Left lobe of liver (tissue), 2 donors: ENCODE results near the gene SPTB. TPM values are rescaled to one million over a fixed set of nuclear protein-coding genes. Genes with fewer than 3 reads are reported as not detected.
"Not testable (repeated sequence)": the region's sequence is repeated elsewhere in the genome, so short reads cannot be mapped to it uniquely, and the experiment has no call there.

Source experiments
- ATAC-seq: fragments of 200-7000 bp; cut with Tn5 transposase; one replicate; pipeline ENCODE4 v1.9.1; 2020; ENCODE audit warnings: mild to moderate bottlenecking, moderate library complexity
- DNase-seq: peaks from one replicate; pipeline ENCODE4 v3.0.0-alpha.2; 2020; ENCODE audit warnings: low spot score
- total RNA-seq: library from RNA; stranded (reverse); gene quantifications from one replicate; pipeline ENCODE4 v1.2.1, GENCODE V29; 2021
- donor health status: DM: no; HTN: no; CAD: no; lungs with moderate emphysema.
- donor health status: DM: no; HTN: yes; CAD: no.

Gene SPTB
- total RNA-seq, 1 donor from 2014 or later = 0.35 TPM

DNA sequence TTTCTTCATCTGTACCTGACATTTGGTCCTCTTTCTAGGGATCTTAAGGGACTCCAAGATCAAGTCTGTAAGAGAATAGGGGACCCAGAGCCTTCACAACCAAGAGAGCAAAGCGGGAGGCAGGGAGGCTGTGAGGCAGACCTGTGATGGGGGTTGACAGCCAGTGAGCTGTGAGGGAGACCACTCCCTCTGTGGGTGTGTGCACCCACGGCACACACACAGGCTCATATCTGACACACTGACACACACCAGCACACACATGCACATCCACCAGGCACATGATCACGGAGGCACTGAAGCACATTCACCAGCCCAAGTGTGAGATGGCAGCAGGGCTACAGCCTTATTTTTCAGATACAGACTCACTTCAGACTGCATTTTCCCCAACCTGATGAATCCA is 55.2 kb downstream of the SPTB start:
- ATAC-seq (no peak), DNase-seq (no peak)

DNA sequence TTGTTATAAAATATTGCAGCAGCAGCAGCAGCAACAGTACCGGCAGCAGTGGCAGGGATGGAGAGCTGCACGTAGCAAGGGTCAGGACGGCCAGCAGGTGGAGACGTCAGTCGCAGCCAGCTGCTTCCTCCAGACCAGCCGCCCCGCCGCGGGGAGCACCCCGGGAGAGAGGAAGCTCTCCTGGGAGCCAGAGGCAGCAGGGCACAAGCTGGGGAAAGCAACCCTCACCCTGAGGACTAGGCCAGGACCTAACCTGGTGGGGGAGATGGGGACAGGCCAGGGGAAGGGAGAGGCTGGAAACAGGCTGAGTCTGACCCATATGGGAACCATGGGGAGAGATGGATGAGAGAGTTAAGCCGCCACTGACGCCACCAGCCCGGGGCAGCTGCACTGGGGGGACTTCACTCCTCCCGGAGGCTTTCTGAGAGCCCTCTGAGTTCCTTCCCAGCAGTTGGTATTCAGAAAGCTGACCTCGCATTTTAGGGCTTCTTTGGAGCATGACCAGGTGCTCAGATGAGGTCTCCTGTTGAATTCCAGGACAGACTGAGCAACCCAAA is 56.3 kb downstream of the SPTB start:
- DNase-seq = peak; percentile 75
- ATAC-seq = peak; percentile 99

DNA sequence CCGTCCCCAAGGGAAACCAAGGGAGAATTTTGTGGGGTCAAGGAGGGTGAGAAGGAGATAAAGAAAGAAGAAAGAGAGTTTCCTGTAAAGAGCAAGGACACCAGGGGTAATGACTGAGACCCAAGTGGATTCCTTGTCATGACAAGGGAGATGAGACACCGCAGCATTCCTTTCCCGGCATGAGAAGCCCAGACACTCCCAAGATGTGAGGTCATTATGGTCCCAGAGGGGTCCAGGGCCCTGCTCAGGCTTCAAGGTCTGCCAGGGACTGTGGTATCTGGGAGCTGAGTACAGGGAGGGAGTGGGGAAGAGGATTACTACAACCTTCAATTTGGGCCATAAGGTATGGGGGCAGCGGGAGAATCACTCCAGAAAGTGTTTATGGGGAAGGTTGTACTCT is 58.1 kb downstream of the SPTB start:
- ATAC-seq = no peak
- no peak for DNase-seq

DNA sequence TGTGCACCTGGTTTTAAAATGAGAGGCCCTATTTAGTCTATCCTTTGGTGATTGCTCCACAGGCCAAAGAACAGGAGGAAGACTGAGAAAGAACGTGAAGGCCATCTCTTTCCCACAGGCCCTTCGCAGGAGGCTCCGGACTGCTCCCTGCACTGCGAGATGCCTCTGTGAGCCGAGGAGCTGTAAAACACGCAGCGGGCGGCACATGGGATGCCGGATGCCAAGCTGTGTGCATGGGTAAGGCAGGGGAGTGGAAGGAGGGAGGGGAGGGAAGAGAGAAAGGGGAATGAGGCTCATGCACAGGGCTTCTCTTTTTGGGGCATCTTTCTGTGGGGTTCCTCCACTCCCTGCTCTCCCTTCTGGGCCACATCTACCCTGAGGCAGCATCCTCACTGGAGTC is 61.6 kb downstream of the SPTB start:
- ATAC-seq = no peak

DNA sequence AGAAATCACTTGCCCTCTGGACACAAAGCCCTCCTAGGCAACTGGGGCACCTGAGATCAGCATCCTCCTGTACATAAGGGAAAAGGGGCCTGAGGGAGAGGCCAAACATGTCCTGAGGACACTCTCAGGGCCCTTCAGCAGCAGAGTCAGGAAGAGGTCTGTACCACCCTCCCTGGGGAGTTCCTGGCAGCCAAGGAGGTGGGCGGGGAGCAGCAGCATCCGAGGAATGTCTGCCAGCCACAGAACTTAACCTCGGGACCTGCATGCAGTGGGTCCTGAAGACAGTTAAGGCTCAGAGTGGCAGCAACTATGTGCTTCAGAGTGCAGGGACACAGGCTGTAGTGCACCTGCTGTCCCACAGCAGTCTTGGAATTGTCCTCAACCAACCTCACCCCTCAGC is 62.1 kb downstream of the SPTB start:
- ATAC-seq = no peak
- no peak for DNase-seq

More for the DNA sequence above, 61.6 kb downstream of the SPTB start:
- DNase-seq = no peak

DNA sequence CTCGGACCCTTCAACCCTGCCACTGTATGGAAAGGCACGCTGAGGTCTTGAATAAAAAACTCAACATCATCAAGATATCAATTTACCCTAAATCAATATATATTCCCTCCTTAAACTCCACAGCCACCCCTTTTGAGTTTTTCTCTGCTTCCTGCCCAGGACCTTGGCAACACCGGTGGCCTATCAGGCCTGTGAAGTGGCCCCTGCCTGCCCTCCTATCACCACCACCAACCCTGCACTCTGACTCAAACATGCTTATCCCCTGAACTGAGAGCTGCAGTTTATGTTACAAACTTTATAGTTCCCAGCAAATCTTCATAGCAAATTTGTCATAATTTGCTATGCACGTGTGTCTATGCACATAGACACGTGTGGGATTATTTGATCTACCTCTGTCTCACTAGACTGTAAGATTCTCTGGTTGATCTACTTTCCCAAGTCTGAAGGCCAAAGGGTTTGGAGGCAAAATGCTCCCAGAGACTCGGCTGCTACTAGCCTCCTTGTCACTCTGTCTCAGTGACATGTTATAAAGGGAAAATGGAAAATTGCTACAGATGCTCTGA is 63.4 kb downstream of the SPTB start:
- ATAC-seq = no peak
- DNase-seq = no peak

DNA sequence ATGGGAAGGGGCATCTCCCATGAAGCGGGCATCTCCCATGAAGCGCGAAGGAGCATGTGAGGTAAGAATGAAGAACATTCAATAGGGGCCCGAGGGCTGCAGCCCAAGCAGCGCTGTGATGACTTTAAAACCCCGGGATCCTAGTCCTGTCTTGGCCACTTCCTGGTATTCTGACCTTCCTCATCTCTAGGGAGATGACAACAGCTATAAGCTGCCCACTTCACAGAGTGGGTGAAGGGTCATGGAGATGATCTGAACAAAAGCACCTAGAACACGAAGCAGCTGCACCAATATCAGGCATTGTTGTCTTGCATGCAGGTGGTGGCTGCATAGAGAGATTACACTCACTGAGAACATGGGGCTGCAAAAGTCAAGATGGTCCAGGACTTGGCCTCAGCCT is 64.5 kb downstream of the SPTB start:
- no peak for DNase-seq
- ATAC-seq = no peak

DNA sequence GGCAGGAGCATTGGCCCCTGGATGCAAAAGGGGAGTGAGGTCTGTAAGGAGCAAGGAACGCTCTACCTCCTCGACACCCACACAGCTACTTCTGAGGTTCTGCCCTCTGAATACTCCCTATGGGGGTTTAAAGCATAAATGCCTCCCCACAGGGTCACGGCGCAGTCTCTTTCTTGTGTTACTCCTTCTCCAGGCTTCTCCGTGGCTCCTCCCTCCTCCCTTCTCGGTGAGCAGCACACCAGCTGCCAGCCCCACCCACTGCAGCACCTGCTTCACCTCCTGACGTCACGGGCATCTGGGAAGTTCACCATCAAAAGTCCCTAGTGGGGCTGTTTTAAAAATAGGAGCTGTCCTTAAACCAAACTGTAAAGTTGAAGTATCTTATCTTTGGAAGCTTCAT is 67.3 kb downstream of the SPTB start:
- DNase-seq = no peak

DNA sequence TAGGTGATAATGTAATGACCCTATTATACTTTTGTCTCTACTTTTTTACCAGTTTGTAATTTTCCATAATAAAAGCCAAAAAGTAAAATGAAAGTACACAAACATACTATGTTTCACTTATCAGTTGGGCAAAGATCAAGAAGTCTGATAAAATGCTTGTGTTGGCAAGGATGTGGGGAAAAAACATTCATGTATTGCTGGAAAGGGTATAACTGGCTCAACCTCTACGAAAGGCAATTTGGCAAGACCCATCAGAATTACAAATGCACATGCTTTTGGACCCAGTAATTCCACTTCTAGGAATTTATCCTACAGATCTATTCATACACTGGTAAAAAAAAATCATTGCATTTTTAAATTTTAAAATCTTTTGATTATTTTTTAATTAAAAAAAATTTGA is 68.0 kb downstream of the SPTB start:
- peak; percentile 56 for ATAC-seq

More for the DNA sequence above, 67.3 kb downstream of the SPTB start:
- ATAC-seq = peak; percentile 19

DNA sequence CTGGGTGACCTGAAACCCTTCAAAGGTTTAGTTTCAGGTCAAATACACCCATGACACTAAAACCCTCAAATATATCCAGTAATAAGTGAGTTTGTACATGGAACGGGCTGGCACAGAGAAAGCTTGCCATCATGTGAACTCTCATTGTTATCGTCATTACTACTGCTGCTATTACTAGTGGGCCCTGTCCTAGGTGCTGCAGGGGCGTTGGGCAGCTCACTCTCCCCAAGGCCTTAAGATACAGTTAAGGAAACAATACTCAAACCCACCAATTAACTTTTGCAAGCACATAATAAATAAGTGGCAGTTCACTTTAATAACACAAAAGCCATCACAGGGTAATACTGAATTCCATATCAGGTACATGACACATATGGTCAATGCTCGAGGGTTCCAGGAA is 71.3 kb downstream of the SPTB start:
- DNase-seq (no peak), ATAC-seq (no peak)

More for the DNA sequence above, 68.0 kb downstream of the SPTB start:
- DNase-seq = no peak

DNA sequence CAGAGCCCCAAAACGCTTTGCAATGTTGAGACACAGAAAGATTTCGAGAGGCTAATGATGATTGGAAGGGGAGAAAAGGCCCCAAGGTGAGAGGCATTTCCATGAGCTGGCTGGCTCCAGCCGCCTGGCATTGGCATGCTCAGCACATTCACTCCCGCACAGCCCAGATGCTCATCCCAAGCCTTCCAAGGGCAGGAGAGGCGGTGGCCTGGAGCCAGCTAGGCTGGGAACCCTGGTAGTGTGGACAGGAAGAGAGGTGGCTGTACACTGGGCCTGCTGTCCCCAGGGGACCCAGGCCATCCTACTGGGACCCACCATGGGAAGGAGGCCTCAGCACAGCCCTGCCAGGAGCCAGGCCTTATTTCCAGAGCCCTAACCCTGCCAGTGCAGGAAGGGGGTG is 72.2 kb downstream of the SPTB start:
- ATAC-seq (no peak), DNase-seq (no peak)

DNA sequence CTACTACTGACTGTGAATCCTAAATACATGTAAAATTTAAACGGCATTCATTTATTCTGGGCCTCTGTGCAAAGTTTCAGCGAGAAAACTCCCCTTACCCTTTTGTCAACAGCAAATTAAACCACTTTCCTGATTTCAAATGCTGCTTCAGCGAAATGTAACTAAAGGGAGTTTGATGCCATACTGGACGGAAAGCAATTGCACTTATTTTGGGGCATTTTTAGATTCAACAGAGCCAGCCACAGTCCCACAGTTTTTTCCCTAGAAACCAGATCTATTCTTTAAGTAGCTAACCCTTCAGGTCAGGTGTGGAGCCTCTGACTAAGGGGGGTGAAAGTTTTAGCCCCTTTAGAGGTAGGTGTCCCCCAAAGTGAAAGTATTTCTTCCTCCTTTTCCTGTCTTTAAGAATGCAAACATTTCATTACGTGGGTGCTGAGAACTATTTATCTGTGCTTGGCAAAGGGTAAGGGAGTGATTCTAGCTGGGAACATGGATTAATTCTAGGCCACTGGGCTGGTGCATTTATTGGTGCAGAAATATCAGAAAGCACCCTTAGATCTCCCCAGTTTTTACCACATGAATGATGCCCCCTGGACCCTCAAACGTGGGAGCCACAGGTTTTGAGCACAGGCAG is 72.7 kb downstream of the SPTB start:
- DNase-seq (no peak), ATAC-seq (no peak)

DNA sequence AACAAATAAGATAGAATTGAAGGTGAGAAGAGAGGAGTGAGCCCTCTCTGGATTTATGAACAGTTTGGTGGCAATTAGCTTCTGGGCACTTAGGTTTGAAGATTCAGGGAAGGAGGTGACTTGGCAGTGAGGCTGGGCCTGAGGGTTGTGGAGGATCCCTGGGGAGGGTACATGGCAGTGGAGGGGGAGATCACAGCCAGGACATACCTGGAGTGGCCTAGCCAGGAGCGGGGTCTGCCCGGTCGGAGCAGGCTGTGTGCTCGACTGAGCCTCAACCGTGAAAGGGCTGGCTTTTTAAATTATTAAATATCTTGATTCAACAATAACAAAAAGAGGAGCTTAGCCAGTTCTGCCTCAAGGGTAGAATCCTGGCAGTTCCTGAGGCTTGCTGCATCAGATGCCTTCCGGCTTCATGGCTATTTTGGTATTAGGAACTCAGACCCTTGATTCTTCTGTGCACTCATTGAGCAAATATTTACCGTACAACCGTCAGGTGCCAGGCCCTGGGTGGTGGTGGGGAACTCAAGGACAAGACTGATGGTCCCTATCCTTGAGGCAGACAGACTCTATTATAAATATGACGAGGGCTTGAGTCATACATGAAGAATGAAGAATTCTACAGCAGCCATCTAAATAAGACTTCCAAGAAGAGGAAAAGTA is 73.4 kb downstream of the SPTB start:
- ATAC-seq = no peak
- no peak for DNase-seq

DNA sequence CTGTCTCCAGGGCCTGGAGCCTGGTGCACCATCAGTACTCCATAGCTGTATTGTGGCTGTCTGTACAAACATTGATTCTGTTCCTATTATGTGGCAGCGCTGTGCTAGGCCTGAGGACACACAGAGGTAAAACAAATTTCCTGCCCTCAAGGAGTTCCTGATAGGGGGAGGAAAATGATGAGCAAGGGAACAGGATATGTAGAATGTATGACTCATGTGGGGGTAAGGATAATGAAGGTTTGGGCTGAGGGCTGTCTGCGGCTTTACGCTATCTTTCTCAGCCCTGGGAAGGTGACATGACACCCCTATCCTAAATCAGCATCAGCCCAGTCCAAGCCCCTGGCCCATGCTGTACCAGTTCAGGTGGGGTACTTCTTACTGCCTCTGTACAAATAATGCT is 74.1 kb downstream of the SPTB start:
- DNase-seq, ATAC-seq: not testable (repeated sequence)

DNA sequence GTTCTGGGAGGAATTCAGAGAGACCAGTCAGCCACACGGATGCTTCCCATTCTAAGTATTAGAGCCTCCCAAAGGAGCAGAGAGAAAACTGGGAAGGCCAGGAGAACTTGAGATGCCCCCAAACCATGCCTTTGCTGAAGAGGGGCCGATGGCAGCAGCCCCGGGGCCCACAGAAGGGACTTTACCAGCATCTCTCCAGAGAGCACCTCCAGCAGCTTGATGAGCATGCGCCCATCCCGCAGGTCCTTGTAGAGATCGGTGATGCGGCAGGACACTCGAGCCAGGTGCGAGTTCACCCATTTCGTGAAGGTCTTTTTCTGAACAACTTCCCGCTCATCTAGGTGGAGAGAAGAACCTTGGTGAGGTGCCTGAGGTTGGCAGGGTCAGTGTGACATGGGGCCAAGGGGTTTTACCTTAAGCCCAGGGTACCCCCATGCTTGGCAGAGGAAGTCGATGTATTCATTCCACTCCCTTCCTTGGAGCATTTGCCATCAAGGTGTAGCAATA is 74.9 kb downstream of the SPTB start:
- ATAC-seq (no peak), DNase-seq (no peak)

DNA sequence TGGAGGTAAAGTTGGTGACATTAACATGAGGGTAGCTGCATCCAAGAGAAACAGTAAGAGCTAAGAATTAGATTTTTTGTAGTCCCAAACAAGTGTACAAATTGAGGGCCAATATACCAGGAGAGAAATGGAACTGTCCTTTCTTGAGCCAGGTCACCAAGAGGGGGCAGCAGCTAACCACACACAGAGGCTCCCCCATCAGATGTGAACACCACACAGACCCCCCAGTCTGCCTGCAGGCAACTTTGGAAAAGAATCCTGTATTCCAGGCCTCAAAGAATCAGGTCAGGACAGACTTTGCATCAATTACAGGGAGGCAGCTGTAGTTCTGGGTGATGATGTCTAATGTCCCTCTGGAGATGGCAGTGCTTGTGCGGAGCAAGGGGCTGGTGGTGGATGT is 77.9 kb downstream of the SPTB start:
- ATAC-seq (peak; percentile 45), DNase-seq (no peak)

DNA sequence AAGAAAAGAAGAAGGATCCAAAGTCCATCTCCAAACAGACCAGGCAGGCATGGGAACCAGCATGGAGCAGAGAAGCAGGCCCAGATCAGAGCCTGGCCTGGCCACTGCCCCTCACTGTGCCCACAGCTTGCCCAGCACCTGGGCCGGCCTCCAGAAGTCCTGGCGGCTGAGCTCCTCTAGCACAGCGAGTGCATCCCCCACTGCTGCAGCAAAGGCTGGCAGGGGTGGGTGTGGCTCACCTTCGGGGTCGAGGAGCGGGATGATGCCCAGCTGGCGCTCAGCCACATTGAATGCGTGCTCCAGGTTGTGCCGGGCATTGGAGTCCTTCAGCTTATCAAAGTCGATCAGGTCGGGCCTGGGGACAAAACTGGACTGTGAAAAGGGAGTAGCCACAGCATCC is 78.7 kb downstream of the SPTB start:
- DNase-seq (no peak), ATAC-seq (peak; percentile 20)

DNA sequence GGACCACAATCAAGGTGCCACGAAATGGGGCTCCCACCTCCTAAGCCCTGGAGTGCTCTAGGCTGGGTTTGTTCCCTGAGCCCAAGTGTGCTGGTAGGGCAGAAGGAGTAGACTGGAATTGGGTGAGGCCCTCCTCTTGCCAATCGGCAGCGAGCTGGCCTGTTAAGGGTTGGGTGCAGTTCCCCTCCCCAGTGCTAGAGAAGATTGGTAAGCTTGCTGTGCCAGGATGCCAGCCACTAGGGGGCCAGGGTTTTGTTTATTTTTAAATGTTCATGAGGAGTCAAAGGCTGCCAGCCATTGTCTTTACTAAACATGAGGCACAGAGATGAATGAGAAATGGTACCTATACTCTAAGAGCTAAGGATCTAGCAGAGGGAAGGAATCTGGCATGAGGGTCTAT is 79.7 kb downstream of the SPTB start:
- ATAC-seq = peak; percentile 78
- DNase-seq = no peak

DNA sequence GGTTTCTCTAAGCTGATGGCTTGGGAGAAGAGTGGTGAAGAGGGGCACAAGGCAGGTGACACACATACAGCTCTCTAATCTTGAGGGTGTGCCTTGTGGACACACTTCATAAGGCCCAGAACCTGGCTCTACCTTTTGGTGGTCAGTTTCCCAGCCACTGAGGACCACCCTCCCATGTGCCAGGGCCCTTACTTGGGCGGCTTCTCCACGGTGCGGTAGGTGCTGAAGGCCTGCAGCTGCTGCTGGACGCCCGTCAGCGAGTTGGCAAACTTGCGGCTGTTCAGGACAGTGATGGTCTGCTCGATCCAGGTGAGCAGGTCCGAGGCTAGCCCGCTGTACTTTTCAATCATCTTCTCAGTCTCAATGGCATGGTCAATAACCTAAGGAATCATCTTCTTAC is 80.2 kb downstream of the SPTB start:
- ATAC-seq (no peak), DNase-seq (no peak)

DNA sequence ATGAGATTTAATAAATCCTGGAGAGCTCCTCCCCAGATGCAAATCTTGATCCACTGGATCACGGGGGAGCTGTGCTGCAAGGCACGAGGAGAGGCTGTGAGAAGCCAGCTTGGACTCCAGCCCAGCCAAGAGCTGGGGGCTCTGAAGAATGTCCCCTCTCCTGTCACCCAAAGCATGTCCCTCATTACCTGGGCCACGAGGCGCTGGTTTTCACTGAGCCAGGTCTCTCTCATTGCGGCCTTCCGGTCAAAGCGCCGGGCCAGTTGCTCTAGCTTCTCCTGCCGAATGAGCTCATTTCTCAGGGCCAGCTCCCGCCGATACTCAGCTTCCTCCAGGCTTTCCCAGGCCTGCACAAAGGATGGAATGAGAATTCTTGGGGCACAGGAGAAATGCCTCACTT is 83.3 kb downstream of the SPTB start:
- ATAC-seq (no peak), DNase-seq (no peak)

DNA sequence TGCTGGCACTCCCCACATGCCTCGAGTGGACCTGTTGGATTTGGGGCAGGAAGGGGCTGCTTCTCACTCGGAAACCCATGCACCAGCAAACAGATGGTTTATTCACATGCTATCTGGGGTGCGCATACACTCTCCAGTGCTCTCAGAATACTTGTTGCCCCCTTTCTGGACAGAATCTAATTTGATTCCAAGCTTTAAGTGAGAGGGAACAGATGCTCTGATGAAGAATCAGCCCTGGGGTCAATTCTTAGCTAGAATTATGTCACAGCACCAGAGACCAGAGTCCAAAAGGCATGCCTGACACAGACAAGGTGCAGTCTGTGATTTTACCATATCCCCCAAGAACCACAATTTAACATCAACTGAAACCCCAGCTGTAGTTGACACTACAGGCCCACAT is 83.8 kb downstream of the SPTB start:
- DNase-seq (no peak), ATAC-seq (no peak)

DNA sequence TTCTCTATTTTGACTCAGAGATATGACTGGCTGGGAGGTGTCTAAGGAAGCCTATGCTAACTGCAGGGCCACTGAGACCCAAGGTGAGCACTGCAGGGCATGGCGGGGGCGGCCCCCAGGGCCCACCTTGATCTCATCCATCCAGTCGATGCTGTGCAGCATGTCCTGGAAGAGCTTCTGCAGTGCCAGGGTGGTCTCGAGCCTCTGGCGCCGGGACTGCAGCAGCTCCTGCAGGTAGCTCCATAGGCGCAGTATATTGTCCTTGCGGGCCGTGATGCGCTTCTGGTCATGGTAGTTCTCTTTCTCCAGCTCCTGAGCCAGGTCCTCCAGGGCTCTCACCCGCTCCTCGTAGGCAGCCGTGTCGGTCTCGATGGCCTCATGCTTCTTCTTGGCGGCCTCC is 84.5 kb downstream of the SPTB start:
- DNase-seq (no peak), ATAC-seq (no peak)
